Suppressor macrophage treated with lipopolysaccharide for 1 hour (primary cell): ENCODE measurements around the gene ISLR.

Experiments used
- DNase-seq, 3 donors: peaks; one replicate each; pipeline ENCODE4 v3.0.0-alpha.2; 2020 to 2022

Gene ISLR

GRCh38 chr15:74216949-74217348, 43.4 kb downstream of the ISLR start:
- DNase-seq: no peak

- DNase-seq: no peak
These were observed 44.7 kb downstream of the ISLR start for GRCh38 chr15:74217907-74218885.

- DNase-seq: no peak
These were observed 47.2 kb downstream of the ISLR start for GRCh38 chr15:74220475-74221248.

- no peak for DNase-seq
These were observed 48.1 kb downstream of the ISLR start for GRCh38 chr15:74221399-74222239.

- DNase-seq: no peak
These were observed 49.0 kb downstream of the ISLR start for GRCh38 chr15:74222240-74223119.

GRCh38 chr15:74225928-74226327, 52.4 kb downstream of the ISLR start:
- no peak for DNase-seq
